ENCODE results near the gene CLASRP. TPM values are rescaled to one million over a fixed set of nuclear protein-coding genes. Genes with fewer than 3 reads are reported as not detected.

Gene CLASRP
- polyA plus RNA-seq, 1 donor (not counting 4 experiments of a cell fraction or from before 2014, with no cell fraction given): 21.4 TPM

DNA sequence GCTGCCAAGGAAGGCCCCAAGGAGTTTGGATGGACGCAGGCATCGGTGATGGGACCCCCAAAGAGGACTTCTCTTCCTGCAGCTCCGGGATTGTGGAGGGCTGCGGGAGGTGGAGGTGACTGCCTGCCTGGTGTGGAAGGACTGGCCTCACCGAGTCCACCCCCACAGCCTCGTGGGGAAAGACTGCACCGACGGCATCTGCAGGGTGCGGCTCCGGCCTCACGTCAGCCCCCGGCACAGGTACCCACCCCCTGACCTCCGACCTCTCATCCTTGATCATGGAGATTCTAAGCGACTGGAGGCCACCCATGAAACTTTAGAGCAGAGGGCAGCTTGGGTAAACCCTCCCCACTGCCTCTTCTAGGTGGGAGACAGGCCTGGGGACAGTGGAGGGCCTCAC is 16.9 kb upstream of the CLASRP start:
- H3K27ac ChIP-seq (ENCODE audit: control insufficient read depth, insufficient read depth, low read length): no peak overlapping the region
- no peak overlapping the region for H3K4me2 ChIP-seq (ENCODE audit: control insufficient read depth, extremely low read depth, insufficient read depth, low read depth, low read length)
- H3K27me3 ChIP-seq (ENCODE audit: control insufficient read depth, extremely low read depth, insufficient read depth, low read length): no peaks in the 10 kb centered on the region
- no peaks in the 10 kb centered on the region for H4K20me1 ChIP-seq (ENCODE audit: control insufficient read depth, extremely low read depth, insufficient read depth, low read length)
- FAIRE-seq (no peak), DNase-seq (ENCODE audit: low read depth, low spot score) (no peak)
- H3K4me1 ChIP-seq (ENCODE audit: control insufficient read depth, extremely low read depth, insufficient read depth, low read length): no peaks in the 10 kb centered on the region
- H3K9me1 ChIP-seq (ENCODE audit: control insufficient read depth, extremely low read depth, insufficient read depth, low read length): no peaks in the 10 kb centered on the region
- no peak overlapping the region for H3K4me3 ChIP-seq (ENCODE audit: control insufficient read depth in 2 of 3, extremely low read depth in 1 of 3, insufficient read depth in 2 of 3, low read depth in 1 of 3, low read length in 3 of 3)
- no peak overlapping the region for H2AFZ ChIP-seq (ENCODE audit: control insufficient read depth, low read length)
- H3K79me2 ChIP-seq (ENCODE audit: control insufficient read depth, insufficient read depth, low read length): no peaks in the 10 kb centered on the region
- peaks cover 2 to 3% of the 10 kb centered on the region in 2 experiments for H3K36me3 ChIP-seq (ENCODE audit: control insufficient read depth in 2 of 2, extremely low read depth in 1 of 2, insufficient read depth in 2 of 2, low read length in 2 of 2)
- no peak overlapping the region for H3K9ac ChIP-seq (ENCODE audit: control insufficient read depth, extremely low read depth, insufficient read depth, low read length)
- TF ChIP-seq, protein P1, sequence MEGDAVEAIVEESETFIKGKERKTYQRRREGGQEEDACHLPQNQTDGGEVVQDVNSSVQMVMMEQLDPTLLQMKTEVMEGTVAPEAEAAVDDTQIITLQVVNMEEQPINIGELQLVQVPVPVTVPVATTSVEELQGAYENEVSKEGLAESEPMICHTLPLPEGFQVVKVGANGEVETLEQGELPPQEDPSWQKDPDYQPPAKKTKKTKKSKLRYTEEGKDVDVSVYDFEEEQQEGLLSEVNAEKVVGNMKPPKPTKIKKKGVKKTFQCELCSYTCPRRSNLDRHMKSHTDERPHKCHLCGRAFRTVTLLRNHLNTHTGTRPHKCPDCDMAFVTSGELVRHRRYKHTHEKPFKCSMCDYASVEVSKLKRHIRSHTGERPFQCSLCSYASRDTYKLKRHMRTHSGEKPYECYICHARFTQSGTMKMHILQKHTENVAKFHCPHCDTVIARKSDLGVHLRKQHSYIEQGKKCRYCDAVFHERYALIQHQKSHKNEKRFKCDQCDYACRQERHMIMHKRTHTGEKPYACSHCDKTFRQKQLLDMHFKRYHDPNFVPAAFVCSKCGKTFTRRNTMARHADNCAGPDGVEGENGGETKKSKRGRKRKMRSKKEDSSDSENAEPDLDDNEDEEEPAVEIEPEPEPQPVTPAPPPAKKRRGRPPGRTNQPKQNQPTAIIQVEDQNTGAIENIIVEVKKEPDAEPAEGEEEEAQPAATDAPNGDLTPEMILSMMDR (optimal IDR thresholded peaks at IDR 0.05 in 1 of 3, IDR thresholded peaks at IDR 0.05 in 1 of 3, conservative IDR thresholded peaks at IDR 0.05 in 1 of 3; ENCODE audit: extremely low read depth in 1 of 3, insufficient read depth in 2 of 3, low read length in 3 of 3): no peak
- TF ChIP-seq EZH2 (IDR thresholded peaks at IDR 0.05; ENCODE audit: low read length): no peak
- dilution Hi-C loops (cut with MboI; ENCODE audit: extremely low pct_ligation_motif_present, low sequenced_read_pairs): no loop called here
- no peaks in the 10 kb centered on the region for H3K9me3 ChIP-seq (ENCODE audit: control insufficient read depth, low read depth, low read length)

DNA sequence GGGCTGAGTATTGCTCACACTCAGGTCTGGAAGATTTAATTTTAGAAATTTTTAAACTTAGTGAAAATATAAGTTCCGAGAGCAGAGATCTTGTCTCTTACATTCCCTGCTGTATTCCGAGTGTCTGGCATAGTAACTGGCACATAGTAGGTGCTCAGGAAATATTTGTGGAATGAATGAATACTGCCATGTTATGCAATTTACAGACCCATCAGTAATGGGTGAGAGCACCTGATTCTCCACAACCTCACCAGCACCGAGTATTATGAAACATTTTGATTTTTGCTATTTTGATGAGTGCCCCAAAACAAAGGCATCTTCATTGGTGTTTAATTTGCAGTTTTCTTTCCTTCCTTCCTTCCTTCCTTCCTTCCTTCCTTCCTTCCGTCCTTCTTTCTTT is 15.8 kb upstream of the CLASRP start:
- Histone ChIP-seq H3K36me3 (ENCODE audit: control insufficient read depth in 2 of 2, extremely low read depth in 1 of 2, insufficient read depth in 2 of 2, low read length in 2 of 2) (peaks cover 2 to 3% of the 10 kb centered on the region in 2 experiments), H3K4me3 (ENCODE audit: control insufficient read depth in 2 of 3, extremely low read depth in 1 of 3, insufficient read depth in 2 of 3, low read depth in 1 of 3, low read length in 3 of 3) (no peak overlapping the region), H4K20me1 (ENCODE audit: control insufficient read depth, extremely low read depth, insufficient read depth, low read length) (no peaks in the 10 kb centered on the region), H3K9me3 (ENCODE audit: control insufficient read depth, low read depth, low read length) (no peaks in the 10 kb centered on the region), H3K27me3 (ENCODE audit: control insufficient read depth, extremely low read depth, insufficient read depth, low read length) (no peaks in the 10 kb centered on the region), H3K9ac (ENCODE audit: control insufficient read depth, extremely low read depth, insufficient read depth, low read length) (no peak overlapping the region), H2AFZ (ENCODE audit: control insufficient read depth, low read length) (no peak overlapping the region), H3K9me1 (ENCODE audit: control insufficient read depth, extremely low read depth, insufficient read depth, low read length) (no peaks in the 10 kb centered on the region), H3K27ac (ENCODE audit: control insufficient read depth, insufficient read depth, low read length) (no peak overlapping the region), H3K4me2 (ENCODE audit: control insufficient read depth, extremely low read depth, insufficient read depth, low read depth, low read length) (no peak overlapping the region), H3K4me1 (ENCODE audit: control insufficient read depth, extremely low read depth, insufficient read depth, low read length) (no peaks in the 10 kb centered on the region), H3K79me2 (ENCODE audit: control insufficient read depth, insufficient read depth, low read length) (no peaks in the 10 kb centered on the region)
- FAIRE-seq (no peak), DNase-seq (ENCODE audit: low read depth, low spot score) (no peak)
- dilution Hi-C loops (cut with MboI; ENCODE audit: extremely low pct_ligation_motif_present, low sequenced_read_pairs): no loop called here
- TF ChIP-seq EZH2 (IDR thresholded peaks at IDR 0.05; ENCODE audit: low read length): no peak
- TF ChIP-seq, protein P1 (optimal IDR thresholded peaks at IDR 0.05 in 1 of 3, IDR thresholded peaks at IDR 0.05 in 1 of 3, conservative IDR thresholded peaks at IDR 0.05 in 1 of 3; ENCODE audit: extremely low read depth in 1 of 3, insufficient read depth in 2 of 3, low read length in 3 of 3): no peak
